HG02798 (cell line): ENCODE data around the gene PHF21A.
"Not testable (repeated sequence)": the region's sequence is repeated elsewhere in the genome, so short reads cannot be mapped to it uniquely, and the experiment has no call there.

Experiments used
- ATAC-seq: cut with Tn5 transposase; IDR thresholded peaks from one replicate; pipeline ENCODE4 v1.9.1; 2021; ENCODE audit warnings: mild to moderate bottlenecking; ENCODE audit not compliant: unreplicated experiment, poor library complexity

Gene PHF21A

GRCh38 chr11:46045811-46046210 is 75.4 kb downstream of the PHF21A start:
- no peak for ATAC-seq

- ATAC-seq, result no peak
These were observed 76.7 kb downstream of the PHF21A start for GRCh38 chr11:46044601-46045000.

DNA sequence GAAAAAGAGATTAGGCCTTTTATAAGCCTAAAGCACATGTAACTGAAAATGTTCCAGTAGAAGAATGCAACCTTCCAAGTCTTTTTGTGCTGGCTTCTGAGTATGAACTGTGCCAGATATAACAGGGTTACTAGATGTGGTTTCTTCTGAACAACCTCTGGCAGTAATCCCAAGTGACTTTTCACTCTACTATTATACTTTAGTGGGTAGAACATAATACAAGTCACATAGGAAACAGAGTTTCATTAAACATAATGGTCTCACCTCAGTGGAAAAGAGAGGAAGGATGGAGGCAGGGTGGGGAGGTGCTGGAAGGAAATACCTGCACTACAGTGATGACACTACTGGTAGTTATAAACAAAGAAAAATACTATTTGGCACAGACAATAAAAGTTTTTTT is 81.3 kb downstream of the PHF21A start:
- no peak for ATAC-seq

GRCh38 chr11:46038529-46038928 is 82.7 kb downstream of the PHF21A start:
- no peak for ATAC-seq

GRCh38 chr11:46036969-46037368 is 84.3 kb downstream of the PHF21A start:
- no peak for ATAC-seq

- ATAC-seq, result no peak
These were observed 85.2 kb downstream of the PHF21A start for GRCh38 chr11:46036009-46036408.

DNA sequence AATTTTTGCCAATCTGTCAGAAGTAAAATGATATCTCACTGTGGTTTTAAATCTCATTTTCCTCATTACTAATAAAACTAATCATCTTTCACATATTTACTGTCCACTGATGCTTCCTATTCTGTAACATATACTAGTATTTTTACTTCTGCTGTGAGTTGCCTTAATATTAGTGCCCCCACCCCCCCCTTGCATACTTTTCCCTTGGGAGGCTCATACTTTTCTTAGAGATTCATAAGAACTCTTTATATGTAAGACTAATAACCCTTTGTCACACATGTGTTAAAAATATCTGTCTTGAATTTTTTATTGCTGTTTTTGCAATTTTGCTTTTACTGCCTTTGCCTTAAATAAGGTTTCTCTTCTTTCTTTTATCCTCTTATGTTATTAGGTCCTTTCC is 87.2 kb downstream of the PHF21A start:
- ATAC-seq, result no peak

DNA sequence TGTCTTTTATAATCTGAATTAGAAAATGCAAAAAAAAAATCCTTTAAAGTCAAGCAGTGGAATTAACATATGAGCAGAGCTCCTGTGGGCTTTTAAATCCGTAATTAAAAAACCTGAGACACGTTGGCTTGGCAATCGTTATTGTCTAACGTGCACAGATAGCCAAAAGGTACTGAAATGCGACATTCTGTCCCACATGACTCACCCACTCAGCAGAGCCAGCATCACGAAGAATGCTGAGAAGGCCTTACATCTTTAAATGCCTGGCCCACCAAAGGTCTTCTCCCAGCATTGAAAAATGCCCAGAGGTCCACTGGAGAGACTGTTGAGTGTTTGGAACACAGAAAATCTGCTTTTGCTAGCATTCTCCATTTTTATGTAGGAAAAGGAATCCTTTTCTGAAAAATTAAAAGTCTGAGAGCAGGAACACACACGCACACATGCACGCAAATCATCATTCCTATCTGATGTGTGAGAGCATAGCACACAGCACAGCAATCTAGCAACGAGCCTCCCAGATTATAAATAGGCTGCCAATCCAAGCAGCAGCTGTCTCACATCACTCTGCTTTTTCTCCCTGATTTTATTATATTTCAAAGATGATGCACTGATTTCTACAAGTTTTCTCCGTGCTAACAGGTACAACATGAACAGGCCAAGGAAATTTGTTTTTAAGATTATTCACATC is 94.5 kb downstream of the PHF21A start:
- ATAC-seq, result no peak

DNA sequence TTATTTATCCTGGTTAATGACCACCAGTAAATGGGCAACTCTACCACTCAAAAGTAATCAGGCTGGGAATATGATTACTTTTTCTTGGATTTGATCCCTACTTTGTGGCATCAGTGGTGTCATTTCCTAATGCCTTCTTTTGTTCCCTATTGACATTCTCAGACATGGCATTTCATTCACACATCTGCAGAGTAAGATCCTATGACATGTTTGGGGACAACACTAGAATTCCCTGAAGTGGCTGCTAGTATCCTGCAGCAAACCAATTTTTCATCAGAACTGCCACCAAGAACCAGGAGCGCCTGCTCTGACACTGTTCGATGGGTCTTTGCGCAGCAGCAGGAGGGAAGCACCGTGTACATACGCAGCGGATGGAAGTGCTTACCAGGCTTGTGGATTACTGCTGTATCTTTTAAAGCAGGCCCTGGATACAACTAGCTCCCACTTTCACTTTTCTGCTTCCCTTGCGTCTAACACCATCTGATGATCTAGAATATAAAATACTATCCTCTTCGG is 101.1 kb downstream of the PHF21A start:
- no peak for ATAC-seq

DNA sequence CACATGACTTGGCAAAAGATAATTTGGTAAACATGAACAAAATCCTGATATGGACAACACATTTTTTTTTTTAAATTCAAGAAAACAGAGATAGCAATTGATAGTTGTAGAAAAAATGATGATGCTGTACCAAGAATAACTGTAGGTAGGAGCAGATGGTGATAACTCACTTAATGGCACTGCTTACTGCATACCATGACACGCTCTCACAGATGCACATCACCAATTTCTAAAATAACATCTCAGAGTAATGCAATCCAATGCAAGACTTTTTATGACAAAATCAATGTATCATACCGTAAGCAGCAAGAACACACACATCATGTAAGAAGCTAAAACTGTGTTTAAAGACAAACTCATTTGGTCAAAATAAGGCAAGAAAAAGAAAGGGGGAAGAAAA is 102.6 kb downstream of the PHF21A start:
- no peak for ATAC-seq

- ATAC-seq, result no peak
These were observed 103.9 kb downstream of the PHF21A start for GRCh38 chr11:46017341-46017740.

GRCh38 chr11:46015941-46016340 is 105.3 kb downstream of the PHF21A start:
- ATAC-seq, result no peak

DNA sequence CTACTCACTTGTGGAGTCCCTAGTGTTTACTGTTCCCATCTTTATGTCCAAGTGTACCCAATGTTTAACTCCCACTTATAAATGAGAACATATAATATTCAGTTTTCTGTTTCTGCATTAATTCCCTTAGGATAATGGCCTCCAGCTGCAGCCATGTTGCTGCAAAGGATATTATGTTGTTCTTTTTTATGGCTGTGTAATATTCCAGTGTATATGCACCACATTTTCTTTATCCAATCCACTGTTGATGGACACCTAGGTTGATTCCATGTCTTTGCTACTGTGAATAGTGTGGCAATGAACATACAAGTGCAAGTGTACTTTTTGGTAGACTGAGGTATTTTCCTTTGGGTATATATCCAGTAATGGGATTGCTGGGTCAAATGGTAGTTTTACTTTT is 107.1 kb downstream of the PHF21A start:
- ATAC-seq, result not testable (repeated sequence)

DNA sequence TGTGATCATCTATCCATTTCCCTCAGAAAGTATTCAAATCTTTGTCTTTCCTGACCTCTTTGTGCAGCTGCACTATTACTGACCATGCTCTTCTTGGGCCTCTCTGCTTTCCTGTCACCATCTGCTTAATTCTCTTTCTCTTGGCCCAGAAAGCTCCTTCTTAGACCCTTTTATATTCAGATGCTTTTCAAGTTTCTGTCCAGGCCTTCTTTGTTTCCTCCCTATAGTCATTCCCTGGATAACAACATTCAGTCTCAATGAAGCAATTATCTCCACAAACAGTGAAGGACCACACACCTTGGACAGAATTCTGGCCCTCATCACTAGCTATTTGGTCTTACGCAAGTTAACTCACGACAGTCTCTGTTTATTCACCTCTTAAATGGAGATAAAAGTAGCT is 109.1 kb downstream of the PHF21A start:
- no peak for ATAC-seq

- ATAC-seq, result no peak
These were observed 111.2 kb downstream of the PHF21A start for GRCh38 chr11:46010100-46010499.

GRCh38 chr11:46009647-46010046 is 111.6 kb downstream of the PHF21A start:
- ATAC-seq, result no peak

- peak; percentile 60 for ATAC-seq
These were observed 114.7 kb downstream of the PHF21A start for GRCh38 chr11:46006418-46007070.

- no peak for ATAC-seq
These were observed 117.7 kb downstream of the PHF21A start for GRCh38 chr11:46003572-46003971.

DNA sequence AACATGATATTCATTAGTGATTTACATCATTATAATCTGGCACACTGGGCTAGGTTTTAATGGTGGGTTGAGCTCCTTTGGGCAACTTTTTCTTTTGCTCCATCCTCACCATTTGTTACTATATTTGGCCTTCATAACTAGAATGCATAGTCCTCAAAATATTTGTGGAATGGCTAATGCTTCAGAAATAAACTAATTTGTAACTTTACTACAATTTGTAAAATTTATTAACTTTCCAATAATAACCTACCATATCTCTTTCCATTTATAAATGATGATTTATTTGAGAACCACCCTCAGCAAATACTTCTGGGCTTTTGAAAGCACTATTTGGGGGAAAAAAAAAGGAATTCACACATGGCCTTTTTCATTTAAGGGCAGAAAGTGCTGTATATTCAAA is 119.1 kb downstream of the PHF21A start:
- no peak for ATAC-seq

DNA sequence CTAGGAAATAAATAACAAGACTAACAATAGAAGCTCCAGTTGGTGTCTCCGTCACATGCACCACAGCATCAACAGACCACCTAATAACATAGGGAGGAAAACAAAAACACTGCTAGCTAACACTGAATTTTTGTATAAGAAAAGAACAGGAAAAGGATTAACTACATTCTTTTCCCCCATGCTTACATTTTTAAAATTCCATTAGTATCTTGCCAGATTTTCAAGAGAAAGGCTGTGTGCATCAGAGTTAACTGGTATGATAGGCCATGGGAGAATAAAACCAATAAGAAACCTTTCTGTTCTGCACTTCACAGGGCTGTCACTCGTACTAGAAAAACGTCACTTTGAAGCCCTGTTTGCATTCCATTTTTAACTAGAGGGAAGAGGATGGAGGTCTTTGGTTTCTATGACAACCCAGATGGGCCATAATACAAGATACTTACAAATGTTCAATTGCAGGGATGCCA is 119.8 kb downstream of the PHF21A start:
- ATAC-seq, result no peak

GRCh38 chr11:45997599-45997998 is 123.7 kb downstream of the PHF21A start:
- no peak for ATAC-seq

- ATAC-seq, result no peak
These were observed 125.9 kb downstream of the PHF21A start for GRCh38 chr11:45995342-45995734.
